Skeletal muscle cell (primary cell): ENCODE data around the gene ZKSCAN1.
"Not testable (repeated sequence)": the region's sequence is repeated elsewhere in the genome, so short reads cannot be mapped to it uniquely, and the experiment has no call there.

Experiments used
- DNase-seq: peaks from one replicate; pipeline ENCODE4 v3.0.0-alpha.2; 2010; ENCODE audit warnings: low read depth
- H3K4me3 ChIP-seq: 2 replicates; pipeline ENCODE4 v1.5.1; 2011; ENCODE audit warnings: low read depth, mild to moderate bottlenecking, control low read depth, low read length, moderate library complexity

The ZKSCAN1 gene

GRCh38 chr7:99997545-99998137, 17.8 kb upstream of the ZKSCAN1 start:
- DNase-seq: no peak
- H3K4me3 ChIP-seq: peak overlapping the region; percentile 41

GRCh38 chr7:100000239-100000638, 15.2 kb upstream of the ZKSCAN1 start:
- DNase-seq: no peak
- H3K4me3 ChIP-seq: no peak overlapping the region

GRCh38 chr7:100003711-100004661, 11.4 kb upstream of the ZKSCAN1 start:
- DNase-seq: no peak
- no peak overlapping the region for H3K4me3 ChIP-seq

GRCh38 chr7:100007887-100008286, 7.5 kb upstream of the ZKSCAN1 start:
- H3K4me3 ChIP-seq: no peak overlapping the region
- DNase-seq: no peak

GRCh38 chr7:100008525-100008924, 6.9 kb upstream of the ZKSCAN1 start:
- no peak overlapping the region for H3K4me3 ChIP-seq
- DNase-seq: no peak

- DNase-seq, H3K4me3 ChIP-seq: not testable (repeated sequence)
Measured at GRCh38 chr7:100009952-100010351, 5.4 kb upstream of the ZKSCAN1 start.

GRCh38 chr7:100010901-100011300, 4.5 kb upstream of the ZKSCAN1 start:
- no peak overlapping the region for H3K4me3 ChIP-seq
- DNase-seq: no peak

GRCh38 chr7:100011516-100011915, 3.9 kb upstream of the ZKSCAN1 start:
- no peak for DNase-seq
- H3K4me3 ChIP-seq: no peak overlapping the region

GRCh38 chr7:100012385-100013327, 2.7 kb upstream of the ZKSCAN1 start:
- DNase-seq, H3K4me3 ChIP-seq: not testable (repeated sequence)

GRCh38 chr7:100013328-100013676, 2.1 kb upstream of the ZKSCAN1 start:
- no peak overlapping the region for H3K4me3 ChIP-seq
- DNase-seq: no peak

GRCh38 chr7:100016215-100016901, 962 bp downstream of the ZKSCAN1 start:
- no peak for DNase-seq

GRCh38 chr7:100017300-100017699, 1.9 kb downstream of the ZKSCAN1 start:
- DNase-seq: no peak
- H3K4me3 ChIP-seq: no peak overlapping the region

More at GRCh38 chr7:100016215-100016901, 962 bp downstream of the ZKSCAN1 start:
- H3K4me3 ChIP-seq: peak overlapping the region; percentile 99

GRCh38 chr7:100017875-100018274, 2.5 kb downstream of the ZKSCAN1 start:
- no peak for DNase-seq
- H3K4me3 ChIP-seq: no peak overlapping the region

- no peak overlapping the region for H3K4me3 ChIP-seq
Measured at GRCh38 chr7:100019908-100020307, 4.5 kb downstream of the ZKSCAN1 start.

GRCh38 chr7:100021297-100021696, 5.9 kb downstream of the ZKSCAN1 start:
- no peak for DNase-seq
- H3K4me3 ChIP-seq: no peak overlapping the region

More at GRCh38 chr7:100019908-100020307, 4.5 kb downstream of the ZKSCAN1 start:
- no peak for DNase-seq

- no peak overlapping the region for H3K4me3 ChIP-seq
- DNase-seq: no peak
Measured at GRCh38 chr7:100022621-100023020, 7.2 kb downstream of the ZKSCAN1 start.

- no peak for DNase-seq
- no peak overlapping the region for H3K4me3 ChIP-seq
Measured at GRCh38 chr7:100023526-100023925, 8.1 kb downstream of the ZKSCAN1 start.

GRCh38 chr7:100024020-100024619, 8.7 kb downstream of the ZKSCAN1 start:
- no peak overlapping the region for H3K4me3 ChIP-seq
- no peak for DNase-seq

GRCh38 chr7:100027197-100027596, 11.8 kb downstream of the ZKSCAN1 start:
- no peak for DNase-seq
- no peak overlapping the region for H3K4me3 ChIP-seq
